Peyer's patch (tissue), 4 donors: Measurements from ENCODE around the gene RAD51B.
"Not testable (repeated sequence)": the region's sequence is repeated elsewhere in the genome, so short reads cannot be mapped to it uniquely, and the experiment has no call there.

Experiments used
- CTCF ChIP-seq, 6 experiments: fragments of 450-650 bp in 4 of 6; fragments of 200-600 bp in 2 of 6; sonication (generic) in 1 of 6; IDR thresholded peaks; one replicate each; pipeline ENCODE4 v1.5.1; 2017 to 2019; ENCODE audit warnings: antibody characterized with exemption in 6 of 6, mild to moderate bottlenecking in 3 of 6, moderate library complexity in 1 of 6
- POLR2A ChIP-seq, 2 donors: fragments of 450-650 bp; IDR thresholded peaks; one replicate each; pipeline ENCODE4 v1.5.1; 2017; ENCODE audit warnings: antibody characterized with exemption in 2 of 2, mild to moderate bottlenecking in 2 of 2, moderate library complexity in 2 of 2

DNA sequence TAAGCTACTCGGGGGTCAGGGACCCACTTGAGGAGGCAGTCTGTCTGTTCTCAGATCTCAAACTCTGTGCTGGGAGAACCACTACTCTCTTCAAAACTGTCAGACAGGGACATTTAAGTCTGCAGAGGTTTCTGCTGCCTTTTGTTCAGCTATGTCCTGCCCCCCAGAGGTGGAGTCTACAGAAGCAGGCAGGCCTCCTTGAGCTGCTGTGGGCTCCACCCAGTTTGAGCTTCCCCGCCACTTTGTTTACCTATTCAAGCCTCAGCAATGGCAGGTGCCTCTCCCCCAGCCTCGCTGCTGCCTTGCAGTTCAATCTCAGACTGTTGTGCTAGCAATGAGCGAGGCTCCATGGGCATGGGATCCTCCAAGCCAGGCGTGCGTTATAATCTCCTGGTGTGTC lies 614.6 kb downstream of the RAD51B start:
- not testable (repeated sequence) for TF ChIP-seq CTCF, POLR2A (IDR thresholded peaks at IDR 0.05)
